ENCODE measurements around the gene RUVBL2. TPM values are rescaled to one million over a fixed set of nuclear protein-coding genes. Genes with fewer than 3 reads are reported as not detected.

RUVBL2 gene
- 100 and 106 TPM in 2 replicates for total RNA-seq

DNA sequence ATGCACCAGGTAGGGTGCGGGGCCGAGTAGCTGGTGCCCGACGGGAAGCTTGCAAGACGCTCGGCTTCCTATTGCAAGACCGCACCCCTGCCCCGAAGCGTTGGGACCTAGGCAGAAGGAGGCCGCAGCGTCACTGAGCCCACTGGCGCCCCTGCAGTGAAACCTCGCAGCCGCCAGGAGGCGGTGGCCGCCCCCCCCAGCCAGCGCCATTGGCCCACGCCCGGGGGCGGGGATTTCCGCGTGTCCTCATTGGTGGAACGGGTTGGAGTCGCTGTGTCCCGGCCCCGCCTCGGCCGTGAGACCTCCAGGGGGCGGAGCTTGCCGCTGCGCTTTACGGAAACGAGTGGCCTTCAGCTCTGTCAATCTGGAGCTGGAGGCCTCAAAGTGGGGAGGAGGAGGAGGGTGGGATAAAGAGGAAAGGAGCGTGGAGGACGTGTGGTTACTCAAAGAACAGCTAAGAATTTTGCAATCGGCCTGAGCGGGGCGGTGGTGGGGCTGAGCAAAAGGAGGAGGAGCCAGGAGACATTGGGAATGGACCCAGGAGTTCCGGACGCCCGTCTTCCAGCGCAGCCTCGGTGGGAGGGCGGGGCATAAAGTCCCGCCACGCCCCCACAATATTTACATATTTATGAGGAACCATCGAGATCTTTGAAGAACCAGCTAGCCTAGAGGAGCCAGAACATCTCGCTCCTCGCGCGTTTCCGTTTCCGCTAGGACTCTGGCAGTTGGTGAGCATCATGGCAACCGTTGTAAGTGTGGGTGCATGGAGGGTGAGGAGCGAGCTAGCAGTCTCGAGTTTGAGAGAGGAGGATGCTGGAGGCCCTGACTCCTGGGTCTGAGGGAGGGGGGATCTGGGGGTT lies at the start of gene RUVBL2, which contains the start of gene GYS1:
TSS of gene RUVBL2 (plus strand) at position 713 of the 860 bp plus-strand sequence. CDS start at position 738, 25 bp downstream.
TSS of gene GYS1 (minus strand) at position 135 of the 860 bp plus-strand sequence. CDS start 197 bp downstream, outside the sequence.

DNA sequence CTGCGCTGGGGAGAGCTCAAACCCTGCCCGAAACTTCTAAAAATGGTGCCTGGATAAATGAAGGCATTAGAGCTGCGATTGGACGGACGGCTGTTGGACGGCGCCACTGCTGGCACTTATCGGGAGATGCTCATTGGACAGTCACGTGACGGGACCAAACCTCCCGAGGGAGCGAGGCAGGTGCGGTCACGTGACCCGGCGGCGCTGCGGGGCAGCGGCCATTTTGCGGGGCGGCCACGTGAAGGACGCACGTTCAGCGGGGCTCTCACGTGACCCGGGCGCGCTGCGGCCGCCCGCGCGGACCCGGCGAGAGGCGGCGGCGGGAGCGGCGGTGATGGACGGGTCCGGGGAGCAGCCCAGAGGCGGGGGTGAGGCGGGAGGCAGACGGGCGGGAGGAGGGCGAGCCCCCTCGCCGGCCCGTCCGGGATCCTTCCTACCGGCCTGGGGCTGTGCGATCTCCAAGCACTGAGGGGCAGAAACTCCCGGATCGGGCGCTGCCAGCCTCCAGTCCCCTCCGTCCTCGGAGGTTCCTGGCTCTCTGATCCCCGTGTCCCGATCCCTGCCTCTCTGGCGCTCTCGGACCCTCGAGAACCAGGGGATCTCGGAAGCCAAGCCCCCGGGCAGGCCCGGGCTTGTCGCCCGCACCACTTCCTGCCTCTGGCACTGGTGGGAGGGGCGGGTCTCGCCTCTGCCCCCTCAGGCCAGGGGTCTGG lies 38.9 kb upstream of the RUVBL2 start, which contains the start of gene BAX:
TSS of gene BAX (plus strand) at position 281 of the 713 bp plus-strand sequence. CDS start at position 335, 54 bp downstream.

DNA sequence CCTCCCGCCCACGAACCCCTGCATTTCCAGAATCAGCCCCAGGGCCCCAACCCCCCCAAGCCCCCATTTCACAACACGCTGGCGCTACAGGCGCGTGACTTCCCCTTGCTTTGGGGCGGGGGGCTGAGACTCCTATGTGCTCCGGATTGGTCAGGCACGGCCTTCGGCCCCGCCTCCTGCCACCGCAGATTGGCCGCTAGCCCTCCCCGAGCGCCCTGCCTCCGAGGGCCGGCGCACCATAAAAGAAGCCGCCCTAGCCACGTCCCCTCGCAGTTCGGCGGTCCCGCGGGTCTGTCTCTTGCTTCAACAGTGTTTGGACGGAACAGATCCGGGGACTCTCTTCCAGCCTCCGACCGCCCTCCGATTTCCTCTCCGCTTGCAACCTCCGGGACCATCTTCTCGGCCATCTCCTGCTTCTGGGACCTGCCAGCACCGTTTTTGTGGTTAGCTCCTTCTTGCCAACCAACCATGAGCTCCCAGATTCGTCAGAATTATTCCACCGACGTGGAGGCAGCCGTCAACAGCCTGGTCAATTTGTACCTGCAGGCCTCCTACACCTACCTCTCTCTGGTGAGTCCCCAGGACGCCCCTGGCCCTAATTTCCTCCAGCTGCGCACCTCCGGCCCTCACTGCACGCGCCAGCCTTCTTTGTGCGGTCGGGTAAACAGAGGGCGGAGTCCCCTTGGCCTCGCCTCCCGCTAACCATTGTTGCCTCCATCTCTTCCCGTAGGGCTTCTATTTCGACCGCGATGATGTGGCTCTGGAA lies 28.5 kb upstream of the RUVBL2 start, which contains the start of gene FTL:
TSS of gene FTL (plus strand) at position 270 of the 766 bp plus-strand sequence. CDS start at position 469, 199 bp downstream.

DNA sequence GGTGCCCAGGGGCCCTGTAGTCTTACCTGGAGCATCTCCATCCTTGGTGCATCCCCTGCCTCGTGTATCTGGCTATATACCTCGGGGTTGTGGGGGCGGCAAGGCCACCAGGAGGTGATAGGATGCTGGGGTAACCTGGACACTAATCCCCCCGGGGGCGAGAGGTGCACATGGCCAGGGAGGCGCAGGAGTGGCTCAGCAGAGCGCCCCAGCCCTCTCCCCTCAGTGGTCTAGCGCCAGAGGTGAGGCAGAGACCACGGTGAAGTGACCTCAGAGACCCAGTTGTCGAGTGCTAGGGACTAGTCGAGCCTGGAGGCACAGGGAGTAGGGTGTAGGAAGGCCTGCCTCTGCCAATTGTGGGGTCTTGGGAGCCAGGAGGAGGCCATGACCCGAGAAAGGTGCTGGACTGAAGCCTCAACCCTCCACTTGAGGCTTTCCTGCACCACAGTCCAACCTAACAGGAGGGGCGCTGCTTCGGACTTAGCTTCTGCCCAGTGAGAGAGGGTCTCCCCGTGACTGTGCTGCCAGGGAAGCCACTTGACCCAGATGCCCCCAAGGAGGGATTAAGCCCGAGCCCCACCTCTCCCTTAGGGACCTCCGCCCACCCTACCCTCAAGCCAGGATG lies 23.5 kb downstream of the RUVBL2 start, which contains the start of gene LHB:
TSS of gene LHB (minus strand) at position 51 of the 625 bp plus-strand sequence. CDS start at position 41, 10 bp downstream.

DNA sequence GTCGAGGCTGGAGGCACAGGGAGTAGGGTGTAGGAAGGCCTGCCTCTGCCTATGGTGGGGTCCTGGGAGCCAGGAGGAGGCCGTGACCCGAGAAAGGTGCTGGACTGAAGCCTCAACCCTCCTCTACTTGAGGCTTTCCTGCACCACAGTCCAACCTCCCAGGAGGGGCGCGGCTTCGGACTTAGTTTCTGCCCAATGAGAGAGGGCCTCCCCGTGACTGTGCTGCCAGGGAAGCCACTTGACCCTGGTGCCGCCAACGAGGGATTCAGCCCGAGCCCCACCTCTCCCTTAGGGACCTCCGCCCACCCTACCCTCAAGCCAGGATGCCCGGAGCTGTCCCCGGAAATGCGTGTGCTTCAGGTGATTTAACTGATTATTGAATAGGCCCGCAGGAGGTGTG lies 30.5 kb downstream of the RUVBL2 start, which contains the start of gene CGB3:
TSS of gene CGB3 (minus strand) at position 101 of the 400 bp plus-strand sequence. CDS start 362 bp downstream, outside the sequence.

DNA sequence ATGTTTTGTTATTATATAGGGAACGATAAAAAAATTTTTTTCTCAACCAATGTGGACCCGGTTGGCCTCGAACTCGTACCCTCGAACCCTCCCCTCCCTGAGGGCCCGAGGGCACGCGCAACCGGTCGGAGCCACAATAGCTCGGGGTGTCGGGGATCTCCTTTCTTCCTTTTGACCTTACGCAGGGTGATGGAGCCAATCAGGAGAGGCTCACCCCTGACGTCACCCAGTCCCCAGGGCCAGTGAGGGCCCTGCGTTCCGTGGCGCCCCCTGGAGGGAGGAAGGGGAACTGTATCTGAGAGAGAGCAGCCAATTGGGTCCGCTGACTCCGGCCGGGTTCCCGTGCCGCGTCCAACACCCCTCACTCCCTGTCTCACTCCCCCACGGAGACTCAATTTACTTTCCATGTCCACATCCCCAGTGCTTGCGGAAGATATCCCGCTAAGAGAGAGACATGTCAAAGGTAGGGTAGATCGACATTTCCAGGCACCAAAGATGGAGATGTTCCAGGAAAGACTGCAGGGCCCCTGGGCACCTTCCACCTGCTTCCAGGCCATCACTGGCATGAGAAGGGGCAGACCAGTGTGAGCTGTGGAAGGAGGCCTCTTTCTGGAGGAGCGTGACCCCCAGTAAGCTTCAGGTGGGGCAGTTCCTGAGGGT lies 38.1 kb downstream of the RUVBL2 start, which contains the start of gene CGB2:
TSS of gene CGB2 (plus strand) at position 249 of the 660 bp plus-strand sequence. CDS start at position 455, 206 bp downstream.

DNA sequence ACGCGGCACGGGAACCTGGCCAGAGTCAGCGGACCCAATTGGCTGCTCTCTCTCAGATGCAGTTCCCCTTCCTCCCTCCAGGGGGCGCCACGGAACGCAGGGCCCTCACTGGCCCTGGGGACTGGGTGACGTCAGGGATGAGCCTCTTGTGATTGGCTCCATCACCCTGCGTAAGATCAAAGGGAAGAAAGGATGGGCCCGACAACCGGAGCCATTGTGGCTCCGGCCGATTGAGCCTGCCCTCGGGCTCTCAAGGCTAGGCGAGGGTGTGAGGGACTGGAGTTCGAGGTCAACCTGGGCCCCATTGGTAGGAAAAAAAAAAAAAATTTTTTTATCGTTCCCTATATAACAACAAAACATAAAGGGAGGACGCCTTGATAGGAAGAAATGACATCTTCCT lies 43.1 kb downstream of the RUVBL2 start, which contains the start of gene CGB1:
TSS of gene CGB1 (minus strand) at position 81 of the 400 bp plus-strand sequence. CDS start 184 bp downstream, outside the sequence.

DNA sequence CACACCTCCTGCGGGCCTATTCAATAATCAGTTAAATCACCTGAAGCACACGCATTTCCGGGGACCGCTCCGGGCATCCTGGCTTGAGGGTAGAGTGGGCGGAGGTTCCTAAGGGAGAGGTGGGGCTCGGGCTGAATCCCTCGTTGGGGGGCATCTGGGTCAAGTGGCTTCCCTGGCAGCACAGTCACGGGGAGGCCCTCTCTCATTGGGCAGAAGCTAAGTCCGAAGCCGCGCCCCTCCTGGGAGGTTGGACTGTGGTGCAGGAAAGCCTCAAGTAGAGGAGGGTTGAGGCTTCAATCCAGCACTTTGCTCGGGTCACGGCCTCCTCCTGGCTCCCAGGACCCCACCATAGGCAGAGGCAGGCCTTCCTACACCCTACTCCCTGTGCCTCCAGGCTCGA lies 49.9 kb downstream of the RUVBL2 start, which contains the start of gene CGB5:
TSS of gene CGB5 (plus strand) at position 301 of the 400 bp plus-strand sequence. CDS start 362 bp downstream, outside the sequence.

DNA sequence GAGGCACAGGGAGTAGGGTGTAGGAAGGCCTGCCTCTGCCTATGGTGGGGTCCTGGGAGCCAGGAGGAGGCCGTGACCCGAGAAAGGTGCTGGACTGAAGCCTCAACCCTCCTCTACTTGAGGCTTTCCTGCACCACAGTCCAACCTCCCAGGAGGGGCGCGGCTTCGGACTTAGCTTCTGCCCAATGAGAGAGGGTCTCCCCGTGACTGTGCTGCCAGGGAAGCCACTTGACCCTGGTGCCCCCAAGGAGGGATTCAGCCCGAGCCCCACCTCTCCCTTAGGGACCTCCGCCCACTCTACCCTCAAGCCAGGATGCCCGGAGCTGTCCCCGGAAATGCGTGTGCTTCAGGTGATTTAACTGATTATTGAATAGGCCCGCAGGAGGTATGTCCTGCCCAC lies 55.3 kb downstream of the RUVBL2 start, which contains the start of gene CGB8:
TSS of gene CGB8 (minus strand) at position 101 of the 400 bp plus-strand sequence. CDS start 372 bp downstream, outside the sequence.

DNA sequence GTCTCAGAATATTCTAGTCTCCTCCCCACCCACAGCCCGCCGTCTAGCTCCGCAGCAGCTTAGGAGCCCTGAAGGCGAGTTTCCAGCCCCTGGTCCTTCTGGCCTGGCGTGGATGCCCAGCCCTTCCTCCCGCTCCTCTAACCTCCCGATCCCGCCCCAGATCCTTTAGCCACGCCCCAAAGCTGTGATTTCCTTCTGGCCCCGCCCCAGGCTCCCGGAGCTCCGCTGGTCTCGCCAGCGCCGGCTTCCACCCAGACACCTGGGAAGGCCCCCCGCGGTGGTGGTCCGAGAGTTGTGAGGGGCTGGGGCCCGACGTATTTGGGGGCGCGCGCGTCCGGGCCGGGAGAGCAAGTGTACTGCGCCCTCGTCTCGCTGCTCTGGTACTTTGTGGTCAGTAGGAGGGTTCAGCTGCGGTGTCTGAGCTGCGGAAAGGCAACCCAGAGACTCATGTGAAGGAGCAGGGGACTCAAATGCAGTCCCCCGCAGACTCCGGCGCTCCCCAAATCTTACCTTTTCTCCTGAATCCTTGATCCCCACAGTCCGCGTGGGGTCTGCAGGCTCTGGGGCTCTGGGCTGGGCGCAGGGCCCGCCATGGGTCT lies 64.0 kb downstream of the RUVBL2 start, which contains the start of gene CGB7:
TSS of gene CGB7 (minus strand) at position 114 of the 599 bp plus-strand sequence. CDS start 2,374 bp downstream, outside the sequence.

DNA sequence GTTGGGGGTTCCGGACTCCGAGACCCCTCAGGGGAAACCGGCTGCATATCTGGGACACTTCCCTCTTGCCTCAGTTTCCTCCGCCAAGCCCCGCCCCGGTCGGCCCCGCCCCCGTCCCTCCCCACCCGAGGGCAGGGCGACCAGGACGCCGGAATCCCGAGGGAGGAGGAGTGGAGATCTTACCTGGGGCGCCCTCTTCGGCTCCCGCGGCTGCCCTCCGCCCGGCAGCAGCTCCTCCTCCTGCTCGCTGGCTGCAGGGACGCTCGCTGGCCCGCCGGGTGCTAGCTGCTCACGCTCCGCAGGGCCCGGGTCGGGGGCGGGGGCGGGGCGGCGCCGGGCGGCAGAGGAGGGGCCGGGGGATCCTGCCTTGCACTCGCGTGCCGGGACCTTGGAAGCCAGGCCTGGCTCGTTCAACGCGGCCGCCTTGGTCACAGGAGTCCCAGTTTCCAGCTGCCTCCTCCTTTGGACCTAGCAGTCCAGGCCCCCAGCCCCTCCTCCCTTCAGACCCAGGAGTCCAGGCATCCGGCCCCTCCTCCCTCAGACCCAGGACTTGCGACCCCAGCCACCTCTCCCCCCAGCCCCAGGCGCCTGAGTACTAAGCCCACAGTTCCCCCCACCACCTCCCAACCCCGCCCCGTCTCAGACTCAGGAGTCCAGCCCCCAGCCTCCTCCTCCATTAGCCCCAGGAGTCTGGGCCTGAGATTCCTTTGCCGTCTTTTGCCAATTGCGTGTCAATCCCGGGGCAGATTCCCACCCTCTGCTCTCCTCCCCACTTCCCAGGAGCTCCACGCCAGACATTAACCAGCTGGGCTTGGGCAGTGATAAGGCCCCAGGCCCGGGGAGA lies 71.3 kb downstream of the RUVBL2 start, which contains the start of gene NTF4:
TSS of gene NTF4 (minus strand) at position 51 of the 844 bp plus-strand sequence. CDS start 2,821 bp downstream, outside the sequence.

Other genes with a start within 250 kb of the RUVBL2 start
- gene IZUMO1, start 247.0 kb upstream of the RUVBL2 start, total RNA-seq: not detected in 2 replicates
- gene FUT1, start 241.2 kb upstream of the RUVBL2 start, total RNA-seq: 0.17 and 1.8 TPM in 2 replicates
- gene FGF21, start 238.4 kb upstream of the RUVBL2 start, total RNA-seq: not detected in 2 replicates
- 55.0 and 59.9 TPM in 2 replicates for gene BCAT2, start 182.9 kb upstream of the RUVBL2 start, total RNA-seq
- gene HSD17B14, start 157.4 kb upstream of the RUVBL2 start, total RNA-seq: 5.9 and 14.9 TPM in 2 replicates
- 10.3 and 28.0 TPM in 2 replicates for gene PLEKHA4, start 125.3 kb upstream of the RUVBL2 start, total RNA-seq
- gene PPP1R15A, start 121.5 kb upstream of the RUVBL2 start, total RNA-seq: 46.6 and 66.4 TPM in 2 replicates
- 0.09 TPM in 1 of 2 replicates, not detected in the other for gene TULP2, start 95.1 kb upstream of the RUVBL2 start, total RNA-seq
- 322 and 497 TPM in 2 replicates for gene NUCB1, start 93.6 kb upstream of the RUVBL2 start, total RNA-seq
- 0.68 TPM in 1 of 2 replicates, not detected in the other for gene DHDH, start 60.2 kb upstream of the RUVBL2 start, total RNA-seq
- 74.8 and 110 TPM in 2 replicates for gene BAX, start 39.0 kb upstream of the RUVBL2 start, total RNA-seq
- gene FTL, start 28.6 kb upstream of the RUVBL2 start, total RNA-seq: 6,635 and 8,342 TPM in 2 replicates
- gene GYS1, start 578 bp upstream of the RUVBL2 start, total RNA-seq: 39.2 and 79.2 TPM in 2 replicates
- not detected in 2 replicates for gene LHB, start 23.2 kb downstream of the RUVBL2 start, total RNA-seq
- not detected in 2 replicates for gene CGB3, start 30.4 kb downstream of the RUVBL2 start, total RNA-seq
- gene CGB2, start 38.0 kb downstream of the RUVBL2 start, total RNA-seq: not detected in 2 replicates
- not detected in 2 replicates for gene CGB1, start 43.0 kb downstream of the RUVBL2 start, total RNA-seq
- gene CGB5, start 50.0 kb downstream of the RUVBL2 start, total RNA-seq: not detected in 2 replicates
- not detected in 2 replicates for gene CGB8, start 55.2 kb downstream of the RUVBL2 start, total RNA-seq
- 0.35 TPM in 1 of 2 replicates, not detected in the other for gene CGB7, start 63.9 kb downstream of the RUVBL2 start, total RNA-seq
- gene NTF4, start 70.9 kb downstream of the RUVBL2 start, total RNA-seq: 1.1 TPM in 1 of 2 replicates, not detected in the other
- gene KCNA7, start 78.8 kb downstream of the RUVBL2 start, total RNA-seq: not detected in 2 replicates
- gene SNRNP70, start 91.6 kb downstream of the RUVBL2 start, total RNA-seq: 109 and 117 TPM in 2 replicates
- 9.8 and 12.3 TPM in 2 replicates for gene LIN7B, start 120.5 kb downstream of the RUVBL2 start, total RNA-seq
- 3.2 and 12.3 TPM in 2 replicates for gene C19orf73, start 125.3 kb downstream of the RUVBL2 start, total RNA-seq
- gene PPFIA3, start 125.7 kb downstream of the RUVBL2 start, total RNA-seq: 2.8 TPM in 2 replicates
- gene HRC, start 161.5 kb downstream of the RUVBL2 start, total RNA-seq: 1.2 and 3.2 TPM in 2 replicates
- 15.2 and 27.5 TPM in 2 replicates for gene TRPM4, start 163.9 kb downstream of the RUVBL2 start, total RNA-seq